ENCODE data around the gene TEX54. TPM values are rescaled to one million over a fixed set of nuclear protein-coding genes. Genes with fewer than 3 reads are reported as not detected.
"Not testable (repeated sequence)": the region's sequence is repeated elsewhere in the genome, so short reads cannot be mapped to it uniquely, and the experiment has no call there.

TEX54 gene
- polyA plus RNA-seq, 6 donors from 2014 or later = 2.3 to 7.0 (median 3.7) TPM; not detected in 1

DNA sequence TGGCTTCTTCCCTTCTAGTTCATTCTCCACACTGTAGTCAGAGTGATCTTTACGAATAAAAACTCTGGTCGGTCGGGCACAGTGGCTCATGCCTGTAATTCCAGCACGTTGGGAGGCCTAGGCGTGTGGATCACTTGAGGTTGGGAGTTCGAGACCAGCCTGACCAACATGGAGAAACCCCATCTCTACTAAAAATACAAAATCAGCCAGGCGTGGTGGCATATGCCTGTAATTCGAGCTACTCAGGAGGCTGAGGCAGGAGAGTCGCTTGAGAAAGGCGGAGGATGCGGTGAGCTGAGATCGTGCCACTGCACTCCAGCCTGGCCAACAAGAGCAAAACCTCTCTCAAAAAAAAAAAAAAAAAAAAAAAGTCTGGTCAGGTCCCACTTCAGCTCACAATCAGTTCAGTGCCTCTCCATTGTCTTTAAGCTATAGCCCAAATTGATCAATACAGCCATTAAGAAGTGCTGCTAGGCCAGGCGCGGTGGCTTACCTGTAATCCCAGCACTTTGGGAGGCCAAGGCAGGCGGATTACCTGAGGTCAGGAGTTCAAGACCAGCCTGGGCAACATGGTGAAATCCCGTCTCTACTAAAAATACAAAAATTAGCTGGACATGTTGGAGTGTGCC lies 29.0 kb upstream of the TEX54 start:
- Mint-ChIP-seq H3K27ac (peak overlapping the region in 2 of 6 donors; percentile 69 to 77), H3K4me1 (peaks cover 5 to 19% (median 11%) of the 10 kb centered on the region in 3 donors), H3K4me3 (peak overlapping the region in 1 of 8 donors; percentile 57)
- H3K36me3 Mint-ChIP-seq; H3K9me3 Mint-ChIP-seq; DNase-seq; ATAC-seq (ENCODE audit: low read depth in 2 of 2); H3K27me3 Mint-ChIP-seq: not testable (repeated sequence)

GRCh38 chr11:62860835-62861563 lies 28.4 kb upstream of the TEX54 start:
- no peak for ATAC-seq (ENCODE audit: low read depth in 2 of 2)
- Mint-ChIP-seq H3K27ac (no peak overlapping the region), H3K4me1 (peaks cover 7 to 26% (median 16%) of the 10 kb centered on the region in 3 donors), H3K4me3 (peak overlapping the region in 1 of 8 donors; percentile 57), H3K9me3 (no peaks in the 10 kb centered on the region), H3K27me3 (no peaks in the 10 kb centered on the region), H3K36me3 (no peaks in the 10 kb centered on the region)
- DNase-seq = no peak

DNA sequence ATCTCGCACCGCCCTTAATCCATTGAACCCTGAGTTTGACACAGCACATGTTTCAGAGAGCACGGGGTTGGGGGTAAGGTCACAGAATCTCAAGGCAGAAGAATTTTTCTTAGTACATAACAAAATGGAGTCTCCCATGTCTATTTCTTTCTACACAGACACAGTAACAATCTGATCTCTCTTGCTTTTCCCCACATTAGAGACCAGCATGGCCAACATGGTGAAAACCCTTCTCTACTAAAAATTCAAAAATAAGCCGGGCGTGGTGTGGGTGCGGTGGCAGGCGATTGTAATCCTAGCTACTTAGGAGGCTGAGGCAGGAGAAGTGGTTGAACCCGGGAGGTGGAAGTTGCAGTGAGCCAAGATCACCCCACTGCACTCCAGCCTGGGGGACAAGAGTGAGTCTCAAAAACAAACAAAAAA lies 26.7 kb upstream of the TEX54 start:
- not testable (repeated sequence) for H3K9me3 Mint-ChIP-seq; H3K27me3 Mint-ChIP-seq; H3K36me3 Mint-ChIP-seq; H3K27ac Mint-ChIP-seq; ATAC-seq (ENCODE audit: low read depth in 2 of 2); DNase-seq
- Mint-ChIP-seq H3K4me1 (peaks cover 18 to 41% (median 30%) of the 10 kb centered on the region in 3 donors), H3K4me3 (peak overlapping the region in 1 of 8 donors; percentile 22)

DNA sequence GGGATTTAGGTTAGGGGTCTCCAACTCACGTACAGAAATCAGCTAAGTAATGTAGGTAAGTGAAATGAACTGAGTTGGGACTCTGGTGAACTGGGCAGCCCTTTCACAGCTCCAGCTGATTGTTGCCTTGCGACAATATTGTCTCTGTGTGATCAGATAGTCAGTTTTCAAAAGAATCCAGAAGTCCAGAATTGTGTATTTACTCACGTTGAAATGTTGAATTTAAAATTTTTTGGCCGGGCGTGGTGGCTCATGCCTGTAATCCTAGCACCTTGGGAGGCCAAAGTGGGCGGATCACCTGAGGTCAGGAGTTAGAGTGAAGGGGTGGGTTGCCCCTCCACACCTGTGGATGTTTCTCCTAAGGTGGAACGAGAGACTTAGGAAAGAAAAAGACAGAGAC lies 25.6 kb upstream of the TEX54 start:
- Mint-ChIP-seq H3K4me3 (peak overlapping the region in 5 of 8 donors; percentile 10 to 56 (median 32)), H3K27me3 (no peaks in the 10 kb centered on the region), H3K36me3 (peaks cover 0 to 6% of the 10 kb centered on the region in 2 donors), H3K9me3 (no peaks in the 10 kb centered on the region), H3K27ac (peak overlapping the region in 1 of 6 donors; percentile 38), H3K4me1 (peaks cover 29 to 50% (median 39%) of the 10 kb centered on the region in 3 donors)
- DNase-seq = no peak
- ATAC-seq (ENCODE audit: low read depth in 2 of 2) = no peak

- peaks cover 0 to 6% of the 10 kb centered on the region in 2 donors for H3K36me3 Mint-ChIP-seq
- H3K27me3 Mint-ChIP-seq = no peaks in the 10 kb centered on the region
- H3K27ac Mint-ChIP-seq = peak overlapping the region in 3 of 6 donors; percentile 8 to 66 (median 33)
- H3K9me3 Mint-ChIP-seq = no peaks in the 10 kb centered on the region
- peaks cover 30 to 50% (median 44%) of the 10 kb centered on the region in 3 donors for H3K4me1 Mint-ChIP-seq
- H3K4me3 Mint-ChIP-seq = peak overlapping the region in 4 of 8 donors; percentile 7 to 92 (median 81)
- DNase-seq (no peak), ATAC-seq (ENCODE audit: low read depth in 2 of 2) (no peak)
These were observed 24.9 kb upstream of the TEX54 start for GRCh38 chr11:62857541-62857982.

DNA sequence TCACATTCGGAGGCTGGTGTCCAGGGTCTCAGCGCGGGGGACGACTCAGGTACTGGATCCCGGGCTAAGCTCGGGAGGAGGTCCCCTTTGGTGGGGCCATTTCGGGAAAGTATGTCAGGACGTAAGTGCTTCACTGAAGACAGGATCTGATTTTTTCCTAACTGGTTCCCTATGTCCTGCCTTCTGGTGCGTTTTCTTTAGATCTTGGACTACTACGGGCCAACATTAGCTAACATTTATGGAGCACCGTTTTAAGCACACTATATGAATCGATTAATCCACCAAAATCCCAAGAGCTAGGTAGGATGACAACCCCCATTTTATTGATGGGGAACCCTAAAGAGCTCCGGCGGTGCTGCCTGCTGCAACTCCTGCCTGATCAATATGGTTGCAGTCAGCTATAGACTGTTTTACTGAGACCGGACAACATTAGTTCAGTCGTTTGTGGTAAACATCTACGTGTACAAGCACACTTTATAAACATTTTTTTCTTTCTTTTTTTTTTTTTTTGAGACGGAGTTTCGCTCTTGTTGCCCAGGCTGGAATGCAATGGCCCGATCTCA lies 23.8 kb upstream of the TEX54 start:
- ATAC-seq (ENCODE audit: low read depth in 2 of 2) (no peak), DNase-seq (no peak)
- peak overlapping the region; percentile 91 to 99 (median 97) for H3K27ac Mint-ChIP-seq
- peak overlapping the region; percentile 89 to 100 (median 97) for H3K4me3 Mint-ChIP-seq
- H3K36me3 Mint-ChIP-seq = peaks cover 9 to 13% of the 10 kb centered on the region in 2 donors
- no peaks in the 10 kb centered on the region for H3K27me3 Mint-ChIP-seq
- peaks cover 34 to 54% (median 53%) of the 10 kb centered on the region in 3 donors for H3K4me1 Mint-ChIP-seq
- no peaks in the 10 kb centered on the region for H3K9me3 Mint-ChIP-seq

DNA sequence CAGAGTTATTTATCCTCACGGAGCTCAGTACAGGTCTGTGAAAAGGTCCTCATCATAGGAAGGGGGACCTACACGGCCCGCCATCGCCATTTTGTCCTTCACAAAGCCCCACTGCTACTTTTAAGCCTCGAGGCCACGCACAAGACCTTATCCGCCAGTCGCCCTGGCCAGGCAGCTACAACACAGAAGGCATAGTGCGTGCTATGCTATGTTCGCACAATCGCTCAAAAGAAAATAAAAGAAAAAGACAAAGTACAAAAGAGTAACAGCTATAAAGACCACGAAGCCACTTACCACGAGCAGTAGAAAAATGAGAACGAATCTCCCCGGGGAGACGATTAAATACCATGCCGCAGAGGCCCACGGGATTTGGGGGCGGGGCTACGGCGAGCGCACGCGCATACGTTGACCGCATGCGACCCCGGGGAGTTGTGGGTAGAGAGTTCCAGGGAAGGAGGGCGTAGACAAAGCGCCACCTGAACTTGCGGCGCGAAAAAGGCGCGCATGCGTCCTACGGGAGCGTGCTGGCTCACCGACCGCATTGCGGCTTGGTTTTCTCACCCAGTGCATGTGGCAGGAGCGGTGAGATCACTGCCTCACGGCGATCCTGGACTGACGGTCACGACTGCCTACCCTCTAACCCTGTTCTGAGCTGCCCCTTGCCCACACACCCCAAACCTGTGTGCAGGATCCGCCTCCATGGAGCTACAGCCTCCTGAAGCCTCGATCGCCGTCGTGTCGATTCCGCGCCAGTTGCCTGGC lies 23.1 kb upstream of the TEX54 start:
- Mint-ChIP-seq H3K4me1 (peaks cover 34 to 59% (median 53%) of the 10 kb centered on the region in 3 donors), H3K36me3 (peaks cover 9 to 13% of the 10 kb centered on the region in 2 donors), H3K4me3 (peak overlapping the region; percentile 89 to 100 (median 97)), H3K27me3 (no peaks in the 10 kb centered on the region), H3K27ac (peak overlapping the region; percentile 91 to 99 (median 97)), H3K9me3 (no peaks in the 10 kb centered on the region)
- DNase-seq (peak; percentile 99), ATAC-seq (ENCODE audit: low read depth in 2 of 2) (peak; percentile 91 to 94)

GRCh38 chr11:62854825-62855570 lies 22.4 kb upstream of the TEX54 start:
- DNase-seq = no peak
- no peaks in the 10 kb centered on the region for H3K9me3 Mint-ChIP-seq
- peaks cover 9 to 13% of the 10 kb centered on the region in 2 donors for H3K36me3 Mint-ChIP-seq
- H3K4me3 Mint-ChIP-seq = peak overlapping the region; percentile 89 to 100 (median 97)
- H3K27ac Mint-ChIP-seq = peak overlapping the region; percentile 91 to 99 (median 97)
- peaks cover 34 to 59% (median 53%) of the 10 kb centered on the region in 3 donors for H3K4me1 Mint-ChIP-seq
- ATAC-seq (ENCODE audit: low read depth in 2 of 2) = no peak
- H3K27me3 Mint-ChIP-seq = no peaks in the 10 kb centered on the region

- peaks cover 9 to 13% of the 10 kb centered on the region in 2 donors for H3K36me3 Mint-ChIP-seq
- H3K4me1 Mint-ChIP-seq = peaks cover 34 to 59% (median 53%) of the 10 kb centered on the region in 3 donors
- H3K27me3 Mint-ChIP-seq = no peaks in the 10 kb centered on the region
- peak overlapping the region in 5 of 6 donors; percentile 85 to 97 (median 95) for H3K27ac Mint-ChIP-seq
- peak overlapping the region; percentile 89 to 100 (median 97) for H3K4me3 Mint-ChIP-seq
- DNase-seq (no peak), ATAC-seq (ENCODE audit: low read depth in 2 of 2) (no peak)
- no peaks in the 10 kb centered on the region for H3K9me3 Mint-ChIP-seq
These were observed 21.6 kb upstream of the TEX54 start for GRCh38 chr11:62854013-62854824.

DNA sequence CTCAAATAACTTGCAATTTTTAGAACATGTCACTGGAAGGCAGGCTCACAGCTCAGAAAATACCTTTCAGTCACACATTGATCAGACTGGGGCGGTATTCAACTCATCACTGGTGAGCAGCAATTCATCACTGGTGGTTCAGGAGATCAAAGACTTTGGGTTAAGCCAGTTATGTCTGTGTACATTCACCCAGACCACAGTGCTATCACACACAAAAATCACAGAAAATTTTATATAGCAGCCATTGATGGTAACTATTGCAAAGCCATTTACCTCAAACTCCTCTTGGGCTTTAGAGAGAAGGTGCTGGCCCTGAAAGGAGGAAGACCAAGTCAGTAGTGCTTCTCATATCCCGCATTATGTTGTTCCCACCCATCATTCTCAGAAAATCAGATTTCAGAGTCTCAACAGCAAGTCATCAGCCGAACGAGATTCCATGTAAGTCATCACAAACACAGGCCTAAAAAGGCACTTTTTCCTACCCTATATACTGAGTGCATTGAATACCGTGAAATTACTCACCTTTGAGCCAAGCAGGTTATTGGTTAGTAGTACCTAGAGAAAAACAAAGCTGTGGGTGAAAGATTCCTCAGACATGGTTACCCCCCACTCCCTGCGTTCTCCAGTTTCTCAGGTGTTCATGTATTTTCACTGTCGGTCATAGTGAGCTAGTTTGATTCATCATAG lies 20.8 kb upstream of the TEX54 start:
- peaks cover 9 to 13% of the 10 kb centered on the region in 2 donors for H3K36me3 Mint-ChIP-seq
- DNase-seq (no peak), ATAC-seq (ENCODE audit: low read depth in 2 of 2) (no peak)
- peak overlapping the region in 6 of 8 donors; percentile 55 to 100 (median 91) for H3K4me3 Mint-ChIP-seq
- peak overlapping the region in 4 of 6 donors; percentile 43 to 95 (median 72) for H3K27ac Mint-ChIP-seq
- H3K4me1 Mint-ChIP-seq = peaks cover 34 to 59% (median 53%) of the 10 kb centered on the region in 3 donors
- H3K9me3 Mint-ChIP-seq = no peaks in the 10 kb centered on the region
- no peaks in the 10 kb centered on the region for H3K27me3 Mint-ChIP-seq

- Mint-ChIP-seq H3K27me3 (no peaks in the 10 kb centered on the region), H3K27ac (peak overlapping the region in 4 of 6 donors; percentile 34 to 95 (median 70)), H3K4me3 (peak overlapping the region in 4 of 8 donors; percentile 12 to 92 (median 57)), H3K4me1 (peaks cover 34 to 55% (median 50%) of the 10 kb centered on the region in 3 donors), H3K9me3 (no peaks in the 10 kb centered on the region), H3K36me3 (peaks cover 9 to 13% of the 10 kb centered on the region in 2 donors)
- ATAC-seq (ENCODE audit: low read depth in 2 of 2) = no peak
- DNase-seq = no peak
These were observed 20.0 kb upstream of the TEX54 start for GRCh38 chr11:62852523-62853188.

Measured in naive B cell (primary cell).